ENCODE data around the gene NRN1. TPM values are rescaled to one million over a fixed set of nuclear protein-coding genes. Genes with fewer than 3 reads are reported as not detected.

Gene NRN1
- total RNA-seq, 2 donors from 2014 or later: 0.99 to 4.4 TPM

DNA sequence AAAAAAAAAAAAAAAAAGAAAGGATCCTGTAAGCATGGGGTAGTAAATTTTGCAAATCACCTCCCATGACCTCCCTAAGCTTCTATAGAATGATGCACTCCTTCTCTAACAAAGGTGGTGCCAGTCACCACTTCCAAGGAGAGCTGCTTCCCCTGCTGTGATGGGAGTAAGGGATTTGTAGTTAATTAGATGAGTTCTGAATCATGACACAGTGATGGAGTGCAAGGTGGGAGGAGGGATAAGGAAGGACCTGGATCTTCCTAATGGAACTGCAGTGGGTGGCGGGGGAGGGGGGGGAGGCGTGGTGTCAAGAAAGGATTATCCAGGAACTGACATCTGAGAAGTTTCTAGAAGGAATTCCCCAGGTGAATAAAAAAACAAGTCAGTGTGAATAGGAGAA is 47.8 kb downstream of the NRN1 start:
- Histone ChIP-seq H3K27me3 (no peaks in the 10 kb centered on the region), H3K36me3 (replicated peaks in 1 of 2; ENCODE audit: insufficient read depth in 1 of 2, low read depth in 2 of 2) (no peaks in the 10 kb centered on the region), H3K9me3 (no peaks in the 10 kb centered on the region), H3K27ac (no peak overlapping the region), H3K4me1 (no peaks in the 10 kb centered on the region), H3K4me3 (no peak overlapping the region)
- TF ChIP-seq, protein P1, sequence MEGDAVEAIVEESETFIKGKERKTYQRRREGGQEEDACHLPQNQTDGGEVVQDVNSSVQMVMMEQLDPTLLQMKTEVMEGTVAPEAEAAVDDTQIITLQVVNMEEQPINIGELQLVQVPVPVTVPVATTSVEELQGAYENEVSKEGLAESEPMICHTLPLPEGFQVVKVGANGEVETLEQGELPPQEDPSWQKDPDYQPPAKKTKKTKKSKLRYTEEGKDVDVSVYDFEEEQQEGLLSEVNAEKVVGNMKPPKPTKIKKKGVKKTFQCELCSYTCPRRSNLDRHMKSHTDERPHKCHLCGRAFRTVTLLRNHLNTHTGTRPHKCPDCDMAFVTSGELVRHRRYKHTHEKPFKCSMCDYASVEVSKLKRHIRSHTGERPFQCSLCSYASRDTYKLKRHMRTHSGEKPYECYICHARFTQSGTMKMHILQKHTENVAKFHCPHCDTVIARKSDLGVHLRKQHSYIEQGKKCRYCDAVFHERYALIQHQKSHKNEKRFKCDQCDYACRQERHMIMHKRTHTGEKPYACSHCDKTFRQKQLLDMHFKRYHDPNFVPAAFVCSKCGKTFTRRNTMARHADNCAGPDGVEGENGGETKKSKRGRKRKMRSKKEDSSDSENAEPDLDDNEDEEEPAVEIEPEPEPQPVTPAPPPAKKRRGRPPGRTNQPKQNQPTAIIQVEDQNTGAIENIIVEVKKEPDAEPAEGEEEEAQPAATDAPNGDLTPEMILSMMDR (IDR thresholded peaks at IDR 0.05): no peak
- TF ChIP-seq POLR2A (IDR thresholded peaks at IDR 0.05): no peak
- no peak for ATAC-seq
- WGBS, 2 donors: 69 to 79% methylated on average over 2 of the region's 2 CpGs
- intact Hi-C loops (cut with DNase I): no loop called here
- no peak for DNase-seq

DNA sequence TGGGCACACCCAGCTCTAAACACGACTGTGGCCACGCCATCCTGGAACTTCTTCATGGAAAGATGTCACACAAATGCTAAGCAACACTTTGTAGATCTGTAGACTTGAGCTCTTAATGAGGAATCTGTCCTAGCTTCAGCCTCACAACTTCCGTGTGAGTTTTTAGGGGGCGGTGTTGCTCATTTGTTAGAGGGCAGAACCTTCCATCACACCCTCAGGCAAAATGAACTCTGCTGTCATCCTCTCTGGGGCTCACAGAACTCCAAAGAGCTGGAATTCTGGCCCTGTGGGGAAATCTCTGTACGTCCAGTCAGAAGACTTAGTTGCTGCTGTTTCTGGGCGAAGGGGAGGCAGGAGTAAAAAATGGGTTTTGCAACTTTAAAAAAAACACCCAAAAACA is 49.8 kb downstream of the NRN1 start:
- Histone ChIP-seq H3K27me3 (no peaks in the 10 kb centered on the region), H3K4me1 (no peaks in the 10 kb centered on the region), H3K27ac (no peak overlapping the region), H3K4me3 (no peak overlapping the region), H3K9me3 (no peaks in the 10 kb centered on the region), H3K36me3 (replicated peaks in 1 of 2; ENCODE audit: insufficient read depth in 1 of 2, low read depth in 2 of 2) (no peaks in the 10 kb centered on the region)
- ATAC-seq (no peak), DNase-seq (no peak)
- TF ChIP-seq POLR2A (IDR thresholded peaks at IDR 0.05): no peak
- TF ChIP-seq, protein P1 (IDR thresholded peaks at IDR 0.05): no peak
- intact Hi-C loops (cut with DNase I): no loop called here
- WGBS, 2 donors: 58 to 61% methylated on average over 6 of the region's 6 CpGs

GRCh38 chr6:5950361-5950785 is 56.4 kb downstream of the NRN1 start:
- 39 to 47% methylated on average over 5 of the region's 5 CpGs for WGBS, 2 donors
- intact Hi-C loops (cut with DNase I): no loop called here
- no peak overlapping the region for H3K4me3 ChIP-seq
- H3K9me3 ChIP-seq: no peaks in the 10 kb centered on the region
- ATAC-seq: no peak
- no peak for TF ChIP-seq POLR2A (IDR thresholded peaks at IDR 0.05)
- TF ChIP-seq, protein P1 (IDR thresholded peaks at IDR 0.05): peak in 4 of 7 experiments; percentile 11 to 33 (median 22)
- no peaks in the 10 kb centered on the region for H3K4me1 ChIP-seq
- H3K36me3 ChIP-seq (replicated peaks in 1 of 2; ENCODE audit: insufficient read depth in 1 of 2, low read depth in 2 of 2): no peaks in the 10 kb centered on the region
- H3K27ac ChIP-seq: no peak overlapping the region
- DNase-seq: peak in 1 of 4 donors; percentile 18
- H3K27me3 ChIP-seq: no peaks in the 10 kb centered on the region

Data from body of pancreas (tissue), 4 donors.